Measurements from ENCODE around the gene CCDC160.
"Not testable (repeated sequence)": the region's sequence is repeated elsewhere in the genome, so short reads cannot be mapped to it uniquely, and the experiment has no call there.

The CCDC160 gene

GRCh38 chrX:134249241-134249640 lies 12.3 kb downstream of the CCDC160 start:
- no peak for DNase-seq (ENCODE audit: low spot score)
- no peak for TF ChIP-seq CTCF (IDR thresholded peaks at IDR 0.05; ENCODE audit: extremely low read depth, missing control alignments)

GRCh38 chrX:134251241-134251640 lies 14.3 kb downstream of the CCDC160 start:
- no peak for DNase-seq (ENCODE audit: low spot score)
- TF ChIP-seq CTCF (IDR thresholded peaks at IDR 0.05; ENCODE audit: extremely low read depth, missing control alignments) = no peak

- TF ChIP-seq CTCF (IDR thresholded peaks at IDR 0.05; ENCODE audit: extremely low read depth, missing control alignments) = no peak
- DNase-seq (ENCODE audit: low spot score) = no peak
These were observed 17.5 kb downstream of the CCDC160 start for GRCh38 chrX:134254511-134254910.

GRCh38 chrX:134255555-134255954 lies 18.6 kb downstream of the CCDC160 start:
- DNase-seq (ENCODE audit: low spot score) = no peak
- no peak for TF ChIP-seq CTCF (IDR thresholded peaks at IDR 0.05; ENCODE audit: extremely low read depth, missing control alignments)

GRCh38 chrX:134256684-134257083 lies 19.7 kb downstream of the CCDC160 start:
- no peak for TF ChIP-seq CTCF (IDR thresholded peaks at IDR 0.05; ENCODE audit: extremely low read depth, missing control alignments)
- DNase-seq (ENCODE audit: low spot score) = no peak

GRCh38 chrX:134258202-134258601 lies 21.2 kb downstream of the CCDC160 start:
- no peak for DNase-seq (ENCODE audit: low spot score)
- TF ChIP-seq CTCF (IDR thresholded peaks at IDR 0.05; ENCODE audit: extremely low read depth, missing control alignments) = no peak

- not testable (repeated sequence) for DNase-seq (ENCODE audit: low spot score)
These were observed 49.0 kb downstream of the CCDC160 start for GRCh38 chrX:134285934-134286333.

GRCh38 chrX:134287346-134287745 lies 50.4 kb downstream of the CCDC160 start:
- DNase-seq (ENCODE audit: low spot score) = no peak
- TF ChIP-seq CTCF (IDR thresholded peaks at IDR 0.05; ENCODE audit: extremely low read depth, missing control alignments) = no peak

Data from GM20000 (cell line).